Natural killer cell (primary cell): ENCODE results near the gene SEC24D. TPM values are rescaled to one million over a fixed set of nuclear protein-coding genes. Genes with fewer than 3 reads are reported as not detected.

ENCODE experiments used
- ATAC-seq, 3 donors: fragments of 150-1000 bp in 2 of 3; fragments of 200-7000 bp in 1 of 3; cut with Tn5 transposase; 1 replicate in 1 of 3; 2 replicates in 2 of 3; pipeline ENCODE4 v1.10.0; 2021; ENCODE audit warnings: mild to moderate bottlenecking in 2 of 3, moderate library complexity in 2 of 3
- DNase-seq, 2 donors: peaks; one replicate each; pipeline versions ENCODE4 v3.0.0 to v3.0.0-alpha.2; 2013 to 2021; ENCODE audit warnings: mixed read lengths in 1 of 2
- H3K27ac ChIP-seq: one replicate; pipeline ENCODE4 v1.5.1; 2013; ENCODE audit warnings: mild to moderate bottlenecking, low read length
- H3K27me3 ChIP-seq: one replicate; pipeline ENCODE4 v1.6.1; 2013; ENCODE audit warnings: low read length; ENCODE audit not compliant: control insufficient read depth, insufficient read depth
- H3K36me3 ChIP-seq: one replicate; pipeline ENCODE4 v1.6.1; 2013; ENCODE audit warnings: low read length; ENCODE audit not compliant: control insufficient read depth, insufficient read depth
- H3K4me1 ChIP-seq: one replicate; pipeline ENCODE4 v1.6.1; 2013; ENCODE audit warnings: low read length; ENCODE audit not compliant: control insufficient read depth, insufficient read depth
- H3K4me3 ChIP-seq: one replicate; pipeline ENCODE4 v1.5.1; 2013; ENCODE audit warnings: low read length
- H3K9me3 ChIP-seq: one replicate; pipeline ENCODE4 v1.6.1; 2013; ENCODE audit warnings: low read length; ENCODE audit not compliant: control insufficient read depth, insufficient read depth
- H3K27ac Mint-ChIP-seq, 2 donors: one replicate each; pipeline ENCODE4 v1.8.0; 2022; ENCODE audit warnings: mild to moderate bottlenecking in 2 of 2, mixed read lengths in 2 of 2, moderate library complexity in 1 of 2
- H3K27me3 Mint-ChIP-seq, 2 donors: one replicate each; pipeline ENCODE4 v1.8.0; 2022; ENCODE audit warnings: low read depth in 2 of 2, mixed read lengths in 2 of 2
- H3K36me3 Mint-ChIP-seq: one replicate; pipeline ENCODE4 v1.8.0; 2022; ENCODE audit warnings: mixed read lengths
- H3K4me1 Mint-ChIP-seq, 2 donors: one replicate each; pipeline ENCODE4 v1.8.0; 2022; ENCODE audit warnings: mixed read lengths in 2 of 2
- H3K4me3 Mint-ChIP-seq: one replicate; pipeline ENCODE4 v1.8.0; 2022; ENCODE audit warnings: mild to moderate bottlenecking, moderate library complexity, mixed read lengths
- H3K9me3 Mint-ChIP-seq, 2 donors: one replicate each; pipeline ENCODE4 v1.8.0; 2022; ENCODE audit warnings: mixed read lengths in 2 of 2
- WGBS: methylation state at CpG from one replicate; pipeline ENCODE4 v1.1.7; 2013; ENCODE audit warnings: missing lambda C conversion rate; ENCODE audit not compliant: insufficient coverage; 5-methylcytosine and 5-hydroxymethylcytosine counted together
- intact Hi-C: fragments of 100-400 bp; cut with micrococcal nuclease; formaldehyde crosslinking; loops from one replicate; pipeline ENCODE4 v1.14.2; 2022
- total RNA-seq, 4 donors: library from RNA; stranded (reverse); fragments of 120-200 nt in 1 of 4; gene quantifications; one replicate each; pipeline versions ENCODE4 v1.2.3 to v1.2.4, GENCODE V29; 2013 to 2022
- TF ChIP-seq, protein P1 (sequence below): fragments of 200-600 bp; IDR thresholded peaks from one replicate; pipeline ENCODE4 v1.8.0; 2022; ENCODE audit warnings: antibody characterized with exemption

Gene SEC24D
- total RNA-seq, 3 donors from 2014 or later (not counting 1 experiment from before 2014, with no cell fraction given): 32.7 to 50.2 (median 35.2) TPM

DNA sequence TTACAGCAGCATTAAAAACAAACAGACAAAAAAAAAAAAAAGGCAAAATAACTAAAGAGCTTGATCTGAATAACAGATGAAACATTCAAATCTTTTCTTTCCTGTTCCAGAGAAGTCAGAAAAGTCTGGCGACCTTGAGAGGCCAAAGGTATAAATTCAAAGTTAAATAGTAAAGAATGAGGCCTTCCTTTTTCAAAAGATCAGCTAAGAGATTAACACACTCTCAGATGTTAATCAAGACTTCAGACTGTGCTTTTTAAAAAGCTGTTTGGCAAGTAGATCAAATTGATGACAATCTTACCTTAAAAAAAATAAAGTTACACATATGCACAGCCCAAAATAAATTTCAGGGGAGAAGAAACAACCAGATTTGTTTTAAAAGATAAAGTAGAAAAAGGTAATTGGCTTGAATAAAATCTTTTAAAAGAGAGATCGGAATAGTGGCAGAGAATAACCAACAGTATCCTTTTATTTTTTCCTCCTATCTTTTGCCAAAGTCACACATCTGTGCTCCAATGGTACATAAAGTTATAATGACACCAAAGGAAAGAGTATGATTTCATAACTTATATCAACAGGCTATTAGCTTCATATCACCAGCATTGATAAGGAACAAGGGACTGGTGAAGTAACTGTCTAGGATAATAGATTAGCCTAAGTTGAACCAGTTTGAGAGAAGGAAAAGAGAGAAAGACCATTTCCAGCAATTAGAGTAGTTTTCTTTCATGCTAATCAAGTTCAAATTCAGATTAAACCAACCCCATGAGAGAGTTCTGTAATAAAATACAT lies 80.3 kb downstream of the SEC24D start:
- DNase-seq (no peak), ATAC-seq (no peak)
- Histone ChIP-seq H3K36me3 (peaks cover 30% of the 10 kb centered on the region), H3K4me3 (no peak overlapping the region), H3K4me1 (no peaks in the 10 kb centered on the region), H3K9me3 (no peaks in the 10 kb centered on the region), H3K27me3 (no peaks in the 10 kb centered on the region), H3K27ac (no peak overlapping the region)
- intact Hi-C loops: no loop called here
- H3K27ac Mint-ChIP-seq: no peak overlapping the region
- no peaks in the 10 kb centered on the region for H3K27me3 Mint-ChIP-seq
- TF ChIP-seq, protein P1, sequence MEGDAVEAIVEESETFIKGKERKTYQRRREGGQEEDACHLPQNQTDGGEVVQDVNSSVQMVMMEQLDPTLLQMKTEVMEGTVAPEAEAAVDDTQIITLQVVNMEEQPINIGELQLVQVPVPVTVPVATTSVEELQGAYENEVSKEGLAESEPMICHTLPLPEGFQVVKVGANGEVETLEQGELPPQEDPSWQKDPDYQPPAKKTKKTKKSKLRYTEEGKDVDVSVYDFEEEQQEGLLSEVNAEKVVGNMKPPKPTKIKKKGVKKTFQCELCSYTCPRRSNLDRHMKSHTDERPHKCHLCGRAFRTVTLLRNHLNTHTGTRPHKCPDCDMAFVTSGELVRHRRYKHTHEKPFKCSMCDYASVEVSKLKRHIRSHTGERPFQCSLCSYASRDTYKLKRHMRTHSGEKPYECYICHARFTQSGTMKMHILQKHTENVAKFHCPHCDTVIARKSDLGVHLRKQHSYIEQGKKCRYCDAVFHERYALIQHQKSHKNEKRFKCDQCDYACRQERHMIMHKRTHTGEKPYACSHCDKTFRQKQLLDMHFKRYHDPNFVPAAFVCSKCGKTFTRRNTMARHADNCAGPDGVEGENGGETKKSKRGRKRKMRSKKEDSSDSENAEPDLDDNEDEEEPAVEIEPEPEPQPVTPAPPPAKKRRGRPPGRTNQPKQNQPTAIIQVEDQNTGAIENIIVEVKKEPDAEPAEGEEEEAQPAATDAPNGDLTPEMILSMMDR: no peak
- WGBS: no CpG with 5 or more reads among the region's 2 CpGs
- H3K4me1 Mint-ChIP-seq: peaks cover 0 to 4% of the 10 kb centered on the region in 2 donors
- peaks cover 11% of the 10 kb centered on the region for H3K36me3 Mint-ChIP-seq
- H3K4me3 Mint-ChIP-seq: no peak overlapping the region
- H3K9me3 Mint-ChIP-seq: no peaks in the 10 kb centered on the region

DNA sequence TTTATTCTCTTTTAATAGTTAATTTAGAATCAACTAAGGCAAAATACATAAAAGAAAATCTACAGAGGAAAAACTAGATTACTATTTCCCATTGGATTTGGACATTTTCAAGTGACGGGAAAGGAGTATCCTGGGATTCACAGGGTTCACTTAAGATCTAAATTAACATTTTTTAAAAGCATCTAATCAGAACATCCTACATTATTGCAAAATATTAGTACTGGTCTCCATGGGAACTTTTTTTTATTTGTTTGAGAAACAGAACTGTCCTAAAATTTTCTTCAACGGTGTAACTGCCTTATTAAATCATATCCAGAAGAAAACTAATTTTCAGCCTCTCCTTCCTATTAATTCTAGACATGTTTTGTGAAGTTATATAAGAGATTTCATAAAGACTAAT lies 81.0 kb downstream of the SEC24D start:
- Histone ChIP-seq H3K4me3 (no peak overlapping the region), H3K27ac (no peak overlapping the region), H3K36me3 (peaks cover 36% of the 10 kb centered on the region), H3K9me3 (no peaks in the 10 kb centered on the region), H3K4me1 (no peaks in the 10 kb centered on the region), H3K27me3 (no peaks in the 10 kb centered on the region)
- intact Hi-C loops: no loop called here
- Mint-ChIP-seq H3K27me3 (no peaks in the 10 kb centered on the region), H3K4me1 (peaks cover 0 to 4% of the 10 kb centered on the region in 2 donors), H3K4me3 (no peak overlapping the region), H3K9me3 (no peaks in the 10 kb centered on the region), H3K27ac (no peak overlapping the region), H3K36me3 (peaks cover 11% of the 10 kb centered on the region)
- ATAC-seq (no peak), DNase-seq (no peak)
- 100% methylated on average over 1 of the region's 2 CpGs for WGBS
- TF ChIP-seq, protein P1: no peak

DNA sequence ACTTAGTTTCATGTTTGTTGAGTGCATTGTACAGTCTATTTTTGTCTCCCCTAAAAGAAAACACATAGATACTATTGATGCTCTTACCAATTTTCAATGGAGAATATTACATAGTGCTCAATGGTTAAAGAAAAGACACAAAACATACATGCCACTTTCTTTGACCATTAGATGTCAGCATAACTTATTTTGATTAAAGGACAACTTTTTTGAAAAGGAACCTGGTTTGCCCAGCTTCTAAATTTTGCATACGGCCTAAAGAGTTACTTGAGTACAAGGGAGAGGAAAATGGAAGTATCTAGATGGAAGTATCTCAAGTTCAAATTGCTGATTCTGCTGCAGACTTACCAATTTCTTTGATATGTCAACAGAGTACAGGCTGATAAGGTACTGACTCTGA lies 82.2 kb downstream of the SEC24D start:
- Histone ChIP-seq H3K27ac (no peak overlapping the region), H3K36me3 (peaks cover 36% of the 10 kb centered on the region), H3K4me1 (no peaks in the 10 kb centered on the region), H3K4me3 (no peak overlapping the region), H3K9me3 (no peaks in the 10 kb centered on the region), H3K27me3 (no peaks in the 10 kb centered on the region)
- Mint-ChIP-seq H3K4me1 (no peaks in the 10 kb centered on the region), H3K4me3 (no peak overlapping the region), H3K27ac (no peak overlapping the region), H3K27me3 (no peaks in the 10 kb centered on the region), H3K36me3 (peaks cover 11% of the 10 kb centered on the region), H3K9me3 (no peaks in the 10 kb centered on the region)
- DNase-seq (no peak), ATAC-seq (no peak)
- intact Hi-C loops: no loop called here
- WGBS: 92% methylated on average over 1 of the region's 1 CpG
- TF ChIP-seq, protein P1: no peak

DNA sequence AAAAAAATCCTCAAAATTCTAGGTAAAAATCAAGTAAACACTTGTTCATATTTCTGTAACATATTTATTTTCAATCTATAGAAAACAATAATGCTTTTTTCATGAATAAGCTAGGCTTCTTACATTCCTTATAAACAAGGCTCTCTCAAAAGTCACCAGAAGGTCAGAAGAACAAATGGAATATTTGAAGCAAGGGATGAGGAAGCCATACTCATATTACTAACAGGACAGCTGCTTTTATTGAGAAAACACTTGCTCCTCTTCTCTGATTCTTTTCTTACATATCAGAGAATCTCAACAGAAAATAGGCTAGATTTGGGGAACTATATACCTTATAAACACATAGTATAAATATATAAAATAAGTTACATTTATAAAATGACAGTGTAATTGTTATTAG lies 82.8 kb downstream of the SEC24D start:
- Mint-ChIP-seq H3K27me3 (no peaks in the 10 kb centered on the region), H3K4me3 (no peak overlapping the region), H3K4me1 (no peaks in the 10 kb centered on the region), H3K9me3 (no peaks in the 10 kb centered on the region), H3K36me3 (peaks cover 11% of the 10 kb centered on the region), H3K27ac (no peak overlapping the region)
- Histone ChIP-seq H3K9me3 (no peaks in the 10 kb centered on the region), H3K27ac (no peak overlapping the region), H3K27me3 (no peaks in the 10 kb centered on the region), H3K4me3 (no peak overlapping the region), H3K4me1 (no peaks in the 10 kb centered on the region), H3K36me3 (peaks cover 36% of the 10 kb centered on the region)
- no peak for DNase-seq
- TF ChIP-seq, protein P1: no peak
- ATAC-seq: no peak
- intact Hi-C loops: no loop called here
